Gastroesophageal sphincter (tissue), 3 donors: ENCODE results near the gene PTPRD.

Experiments
- POLR2A ChIP-seq, 2 donors: fragments of 450-650 bp; IDR thresholded peaks; one replicate each; pipeline ENCODE4 v1.6.1; 2017; ENCODE audit warnings: antibody characterized with exemption in 2 of 2, mild to moderate bottlenecking in 2 of 2, moderate library complexity in 1 of 2
- TF ChIP-seq, protein P1 (sequence below), 4 experiments: fragments of 200-600 bp in 2 of 4; fragments of 450-650 bp in 2 of 4; sonication (generic) in 1 of 4; IDR thresholded peaks; one replicate each; pipeline ENCODE4 v1.5.1; 2017 to 2019; ENCODE audit warnings: antibody characterized with exemption in 4 of 4, mild to moderate bottlenecking in 2 of 4, moderate library complexity in 2 of 4

DNA sequence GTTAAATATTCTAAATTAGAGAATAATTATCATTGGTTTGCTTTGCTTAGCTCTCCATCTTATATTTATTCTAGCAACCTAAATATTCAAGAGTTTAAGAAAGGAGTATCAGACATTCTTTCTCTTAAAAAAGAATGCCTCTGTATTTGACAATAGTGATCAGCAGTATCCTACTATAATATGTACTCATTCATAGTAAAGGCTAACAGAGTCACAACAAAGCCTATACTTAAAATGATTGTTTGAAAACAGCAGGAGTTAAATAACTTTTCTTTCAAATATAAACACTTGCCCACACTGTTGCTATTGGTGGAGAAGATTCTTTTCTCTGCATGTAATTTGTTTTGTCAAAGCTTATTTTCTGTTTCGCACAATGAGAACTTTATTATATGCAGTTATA is 178.4 kb downstream of the PTPRD start:
- TF ChIP-seq, protein P1, sequence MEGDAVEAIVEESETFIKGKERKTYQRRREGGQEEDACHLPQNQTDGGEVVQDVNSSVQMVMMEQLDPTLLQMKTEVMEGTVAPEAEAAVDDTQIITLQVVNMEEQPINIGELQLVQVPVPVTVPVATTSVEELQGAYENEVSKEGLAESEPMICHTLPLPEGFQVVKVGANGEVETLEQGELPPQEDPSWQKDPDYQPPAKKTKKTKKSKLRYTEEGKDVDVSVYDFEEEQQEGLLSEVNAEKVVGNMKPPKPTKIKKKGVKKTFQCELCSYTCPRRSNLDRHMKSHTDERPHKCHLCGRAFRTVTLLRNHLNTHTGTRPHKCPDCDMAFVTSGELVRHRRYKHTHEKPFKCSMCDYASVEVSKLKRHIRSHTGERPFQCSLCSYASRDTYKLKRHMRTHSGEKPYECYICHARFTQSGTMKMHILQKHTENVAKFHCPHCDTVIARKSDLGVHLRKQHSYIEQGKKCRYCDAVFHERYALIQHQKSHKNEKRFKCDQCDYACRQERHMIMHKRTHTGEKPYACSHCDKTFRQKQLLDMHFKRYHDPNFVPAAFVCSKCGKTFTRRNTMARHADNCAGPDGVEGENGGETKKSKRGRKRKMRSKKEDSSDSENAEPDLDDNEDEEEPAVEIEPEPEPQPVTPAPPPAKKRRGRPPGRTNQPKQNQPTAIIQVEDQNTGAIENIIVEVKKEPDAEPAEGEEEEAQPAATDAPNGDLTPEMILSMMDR (IDR thresholded peaks at IDR 0.05): no peak
- no peak for TF ChIP-seq POLR2A (IDR thresholded peaks at IDR 0.05)
